ENCODE data around the gene RALGDS. TPM values are rescaled to one million over a fixed set of nuclear protein-coding genes. Genes with fewer than 3 reads are reported as not detected.
"Not testable (repeated sequence)": the region's sequence is repeated elsewhere in the genome, so short reads cannot be mapped to it uniquely, and the experiment has no call there.

The RALGDS gene
- polyA plus RNA-seq (ENCODE audit: insufficient read length) = 50.3 TPM

- DNase-seq (ENCODE audit: low read depth) = no peak
Observed at GRCh38 chr9:133121198-133121914, at the start of gene RALGDS. RALGDS (minus strand) TSS chr9:133121240; CDS start chr9:133121154, 86 bp downstream.

- no peak for DNase-seq (ENCODE audit: low read depth)
Observed at GRCh38 chr9:133170716-133171115, 49.7 kb upstream of the RALGDS start.

- DNase-seq (ENCODE audit: low read depth) = not testable (repeated sequence)
Observed at GRCh38 chr9:133169687-133170086, 48.6 kb upstream of the RALGDS start.

- no peak for DNase-seq (ENCODE audit: low read depth)
Observed at GRCh38 chr9:133169102-133169501, 48.1 kb upstream of the RALGDS start.

- no peak for DNase-seq (ENCODE audit: low read depth)
Observed at GRCh38 chr9:133168432-133168831, 47.4 kb upstream of the RALGDS start.

GRCh38 chr9:133167769-133168168 is 46.7 kb upstream of the RALGDS start:
- DNase-seq (ENCODE audit: low read depth) = no peak

GRCh38 chr9:133167096-133167730 is 46.2 kb upstream of the RALGDS start:
- DNase-seq (ENCODE audit: low read depth) = no peak

- DNase-seq (ENCODE audit: low read depth) = no peak
Observed at GRCh38 chr9:133166392-133166791, 45.4 kb upstream of the RALGDS start.

- DNase-seq (ENCODE audit: low read depth) = no peak
Observed at GRCh38 chr9:133165452-133165730, 44.4 kb upstream of the RALGDS start.

GRCh38 chr9:133164191-133164590 is 43.2 kb upstream of the RALGDS start:
- no peak for DNase-seq (ENCODE audit: low read depth)

GRCh38 chr9:133163504-133164172 is 42.6 kb upstream of the RALGDS start, which contains the start of gene GBGT1:
GBGT1 (minus strand) TSS chr9:133163914; CDS start chr9:133162412, 1,502 bp downstream.
- DNase-seq (ENCODE audit: low read depth) = no peak

- DNase-seq (ENCODE audit: low read depth) = no peak
Observed at GRCh38 chr9:133162861-133163503, 41.9 kb upstream of the RALGDS start.

GRCh38 chr9:133161547-133161950 is 40.5 kb upstream of the RALGDS start:
- no peak for DNase-seq (ENCODE audit: low read depth)

GRCh38 chr9:133160742-133161546 is 39.9 kb upstream of the RALGDS start:
- DNase-seq (ENCODE audit: low read depth) = no peak

- DNase-seq (ENCODE audit: low read depth) = no peak
Observed at GRCh38 chr9:133158695-133159094, 37.7 kb upstream of the RALGDS start.

- no peak for DNase-seq (ENCODE audit: low read depth)
Observed at GRCh38 chr9:133155156-133155555, 34.1 kb upstream of the RALGDS start.

- no peak for DNase-seq (ENCODE audit: low read depth)
Observed at GRCh38 chr9:133154097-133154989, 33.3 kb upstream of the RALGDS start.

GRCh38 chr9:133153227-133154096 is 32.4 kb upstream of the RALGDS start:
- DNase-seq (ENCODE audit: low read depth) = no peak
